Astrocyte of the cerebellum (primary cell): ENCODE data around the gene SESN1.

Experiments
- DNase-seq: peaks from one replicate; pipeline ENCODE4 v3.0.0-alpha.2; 2011; ENCODE audit warnings: low read depth
- H3K4me3 ChIP-seq: 2 replicates; pipeline ENCODE4 v1.5.1; 2011; ENCODE audit warnings: mild to moderate bottlenecking, low read depth, low read length, moderate library complexity
- CTCF ChIP-seq: IDR thresholded peaks from 2 replicates; pipeline ENCODE4 v1.5.1; 2012; ENCODE audit warnings: low read length, low read depth, moderate library complexity, mild to moderate bottlenecking; ENCODE audit errors: missing control alignments
- in situ Hi-C: cut with HindIII; loops from 2 replicates; pipeline ENCODE4 v1.10.0; 2017; ENCODE audit warnings: low sequenced_read_pairs

SESN1 gene

GRCh38 chr6:109034526-109034925 is 60.1 kb downstream of the SESN1 start:
- in situ Hi-C loops = no loop called here
- TF ChIP-seq CTCF = no peak
- no peak for DNase-seq
- no peak overlapping the region for H3K4me3 ChIP-seq

GRCh38 chr6:109033655-109034054 is 61.0 kb downstream of the SESN1 start:
- DNase-seq = no peak
- in situ Hi-C loops = no loop called here
- no peak for TF ChIP-seq CTCF
- no peak overlapping the region for H3K4me3 ChIP-seq

- DNase-seq = no peak
- H3K4me3 ChIP-seq = no peak overlapping the region
- in situ Hi-C loops = no loop called here
- no peak for TF ChIP-seq CTCF
Observed at GRCh38 chr6:109031416-109031815, 63.2 kb downstream of the SESN1 start.

GRCh38 chr6:109029313-109029712 is 65.3 kb downstream of the SESN1 start:
- TF ChIP-seq CTCF = no peak
- in situ Hi-C loops = no loop called here
- H3K4me3 ChIP-seq = no peak overlapping the region
- DNase-seq = no peak

GRCh38 chr6:109028439-109028838 is 66.2 kb downstream of the SESN1 start:
- no peak for DNase-seq
- H3K4me3 ChIP-seq = no peak overlapping the region
- in situ Hi-C loops = no loop called here
- no peak for TF ChIP-seq CTCF

- DNase-seq = no peak
- in situ Hi-C loops = no loop called here
- no peak for TF ChIP-seq CTCF
- no peak overlapping the region for H3K4me3 ChIP-seq
Observed at GRCh38 chr6:109027964-109028363, 66.7 kb downstream of the SESN1 start.

GRCh38 chr6:109025639-109026038 is 69.0 kb downstream of the SESN1 start:
- TF ChIP-seq CTCF = no peak
- DNase-seq = no peak
- no peak overlapping the region for H3K4me3 ChIP-seq
- in situ Hi-C loops = no loop called here
